NCI-H1436 treated with DMSO at 0.1 percent for 48 hours (cell line): ENCODE measurements around the gene ACACA.

ENCODE experiments used
- DNase-seq: peaks from one replicate; lab custom pipeline; 2025; lab: John Stamatoyannopoulos, UW

The ACACA gene

GRCh38 chr17:37068266-37068665 is 338.4 kb downstream of the ACACA start:
- DNase-seq, result no peak

GRCh38 chr17:37067555-37068111 is 339.0 kb downstream of the ACACA start:
- DNase-seq, result no peak

GRCh38 chr17:37066322-37067255 is 340.0 kb downstream of the ACACA start:
- DNase-seq, result no peak

GRCh38 chr17:37065486-37066321 is 340.9 kb downstream of the ACACA start:
- no peak for DNase-seq

GRCh38 chr17:37064956-37065355 is 341.7 kb downstream of the ACACA start:
- no peak for DNase-seq

GRCh38 chr17:37064206-37064605 is 342.4 kb downstream of the ACACA start:
- DNase-seq, result no peak

GRCh38 chr17:37062021-37062420 is 344.6 kb downstream of the ACACA start:
- DNase-seq, result no peak

GRCh38 chr17:37060928-37061327 is 345.7 kb downstream of the ACACA start:
- no peak for DNase-seq

- no peak for DNase-seq
Observed at GRCh38 chr17:37060094-37060493, 346.5 kb downstream of the ACACA start.

- no peak for DNase-seq
Observed at GRCh38 chr17:37059493-37059892, 347.1 kb downstream of the ACACA start.

- no peak for DNase-seq
Observed at GRCh38 chr17:37056622-37057021, 350.0 kb downstream of the ACACA start.

- DNase-seq, result no peak
Observed at GRCh38 chr17:37054894-37055293, 351.7 kb downstream of the ACACA start.

GRCh38 chr17:37052450-37052849 is 354.2 kb downstream of the ACACA start:
- no peak for DNase-seq

- no peak for DNase-seq
Observed at GRCh38 chr17:37051833-37052232, 354.8 kb downstream of the ACACA start.

GRCh38 chr17:37051381-37051780 is 355.3 kb downstream of the ACACA start:
- no peak for DNase-seq

GRCh38 chr17:37050920-37051319 is 355.7 kb downstream of the ACACA start:
- no peak for DNase-seq

- no peak for DNase-seq
Observed at GRCh38 chr17:37048811-37049210, 357.8 kb downstream of the ACACA start.

- DNase-seq, result peak; percentile 83
Observed at GRCh38 chr17:37047631-37048104, 359.0 kb downstream of the ACACA start.

- no peak for DNase-seq
Observed at GRCh38 chr17:37045351-37045922, 361.2 kb downstream of the ACACA start.

- no peak for DNase-seq
Observed at GRCh38 chr17:37043201-37043600, 363.4 kb downstream of the ACACA start.

- no peak for DNase-seq
Observed at GRCh38 chr17:37041932-37042331, 364.7 kb downstream of the ACACA start.

GRCh38 chr17:37039269-37039668 is 367.4 kb downstream of the ACACA start:
- peak; percentile 62 for DNase-seq
